ENCODE measurements around the gene ALDOA. TPM values are rescaled to one million over a fixed set of nuclear protein-coding genes. Genes with fewer than 3 reads are reported as not detected.
A peak's percentile ranks its signal among the peaks of the same experiment; 100 is the strongest.

The ALDOA gene
- polyA plus RNA-seq, 3 donors = 1,202 to 1,628 (median 1,429) TPM

- H3K36me3 ChIP-seq (replicated peaks in 1 of 2; ENCODE audit: control insufficient read depth in 1 of 2, insufficient read depth in 2 of 2, low read length in 2 of 2) = no peaks in the 10 kb centered on the region
- intact Hi-C loops (cut with micrococcal nuclease) = no loop called here
- Mint-ChIP-seq H3K36me3 (no peaks in the 10 kb centered on the region), H3K27ac (no peak overlapping the region), H3K9me3 (peaks cover 0 to 2% (median 0%) of the 10 kb centered on the region in 7 donors), H3K4me1 (peaks cover 14% of the 10 kb centered on the region), H3K27me3 (ENCODE audit: low read depth in 3 of 3) (peaks cover 0 to 3% (median 0%) of the 10 kb centered on the region in 3 donors), H3K4me3 (no peak overlapping the region)
- no CpG with 5 or more reads among the region's 2 CpGs for WGBS (ENCODE audit: insufficient coverage)
- no peak overlapping the region for H3K4me2 ChIP-seq (replicated peaks; ENCODE audit: extremely low read depth, low read length, poor library complexity, severe bottlenecking)
- no peak for DNase-seq
- H3K27ac ChIP-seq (ENCODE audit: low read depth in 1 of 2, low read length in 2 of 2) = no peak overlapping the region
- no peaks in the 10 kb centered on the region for H3K27me3 ChIP-seq (ENCODE audit: control insufficient read depth in 2 of 2, insufficient read depth in 2 of 2, low read length in 2 of 2)
- H3K4me3 ChIP-seq (replicated peaks in 1 of 3; ENCODE audit: low read depth in 2 of 3, low read length in 3 of 3) = no peak overlapping the region
- no peak for TF ChIP-seq CTCF (IDR thresholded peaks at IDR 0.05)
- H3K9ac ChIP-seq (ENCODE audit: insufficient read depth, low read length, poor library complexity, severe bottlenecking) = no peak overlapping the region
- no peaks in the 10 kb centered on the region for H3K9me3 ChIP-seq (replicated peaks in 1 of 2; ENCODE audit: control insufficient read depth in 1 of 2, insufficient read depth in 1 of 2, low read length in 2 of 2)
- peaks cover 16 to 21% of the 10 kb centered on the region in 2 donors for H3K4me1 ChIP-seq (ENCODE audit: control insufficient read depth in 1 of 2, insufficient read depth in 2 of 2, low read length in 2 of 2)
- H4K20me1 ChIP-seq (ENCODE audit: insufficient read depth, low read length) = peaks cover 4% of the 10 kb centered on the region
- H2AFZ ChIP-seq (ENCODE audit: insufficient read depth, low read depth, low read length, poor library complexity, severe bottlenecking) = no peak overlapping the region
- peaks cover 20% of the 10 kb centered on the region for H3K79me2 ChIP-seq (ENCODE audit: insufficient read depth, low read length)
These were observed 4.6 kb upstream of the ALDOA start for GRCh38 chr16:30060836-30061554.

- H3K4me1 ChIP-seq (ENCODE audit: control insufficient read depth in 1 of 2, insufficient read depth in 2 of 2, low read length in 2 of 2) = peaks cover 33 to 40% of the 10 kb centered on the region in 2 donors
- peak overlapping the region; percentile 94 for H3K27ac ChIP-seq (ENCODE audit: low read depth in 1 of 2, low read length in 2 of 2)
- peak overlapping the region in 2 of 3 experiments; percentile 97 to 99 for H3K4me3 ChIP-seq (replicated peaks in 1 of 3; ENCODE audit: low read depth in 2 of 3, low read length in 3 of 3)
- 59% methylated on average over 12 of the region's 12 CpGs for WGBS (ENCODE audit: insufficient coverage)
- no peak for DNase-seq
- peak overlapping the region; percentile 93 to 97 for H3K4me3 Mint-ChIP-seq
- H3K36me3 Mint-ChIP-seq = peaks cover 14 to 20% of the 10 kb centered on the region in 2 donors
- peak overlapping the region; percentile 94 to 97 (median 96) for H3K27ac Mint-ChIP-seq
- H4K20me1 ChIP-seq (ENCODE audit: insufficient read depth, low read length) = peaks cover 28% of the 10 kb centered on the region
- H3K27me3 ChIP-seq (ENCODE audit: control insufficient read depth in 2 of 2, insufficient read depth in 2 of 2, low read length in 2 of 2) = no peaks in the 10 kb centered on the region
- peak overlapping the region; percentile 90 for H2AFZ ChIP-seq (ENCODE audit: insufficient read depth, low read depth, low read length, poor library complexity, severe bottlenecking)
- peak overlapping the region; percentile 68 for H3K9ac ChIP-seq (ENCODE audit: insufficient read depth, low read length, poor library complexity, severe bottlenecking)
- H3K27me3 Mint-ChIP-seq (ENCODE audit: low read depth in 3 of 3) = peaks cover 0 to 3% (median 0%) of the 10 kb centered on the region in 3 donors
- TF ChIP-seq CTCF (IDR thresholded peaks at IDR 0.05) = no peak
- peak overlapping the region; percentile 87 for H3K4me2 ChIP-seq (replicated peaks; ENCODE audit: extremely low read depth, low read length, poor library complexity, severe bottlenecking)
- peaks cover 13 to 18% of the 10 kb centered on the region in 2 donors for H3K36me3 ChIP-seq (replicated peaks in 1 of 2; ENCODE audit: control insufficient read depth in 1 of 2, insufficient read depth in 2 of 2, low read length in 2 of 2)
- H3K9me3 ChIP-seq (replicated peaks in 1 of 2; ENCODE audit: control insufficient read depth in 1 of 2, insufficient read depth in 1 of 2, low read length in 2 of 2) = no peaks in the 10 kb centered on the region
- peaks cover 26% of the 10 kb centered on the region for H3K4me1 Mint-ChIP-seq
- peaks cover 44% of the 10 kb centered on the region for H3K79me2 ChIP-seq (ENCODE audit: insufficient read depth, low read length)
- intact Hi-C loops (cut with micrococcal nuclease) = no loop called here
- peaks cover 0 to 2% (median 0%) of the 10 kb centered on the region in 7 donors for H3K9me3 Mint-ChIP-seq
These were observed 2.2 kb upstream of the ALDOA start for GRCh38 chr16:30063278-30063892.

Data from CD14-positive monocyte (primary cell).